Astrocyte of the spinal cord (primary cell): ENCODE measurements around the gene HIVEP3.

Experiments
- DNase-seq: peaks from one replicate; pipeline ENCODE4 v3.0.0; 2011; ENCODE audit warnings: low read depth, low spot score
- H3K4me3 ChIP-seq: 2 replicates; pipeline ENCODE4 v1.5.1; 2011; ENCODE audit warnings: low read depth, mild to moderate bottlenecking, low read length, moderate library complexity
- in situ Hi-C: cut with HindIII; loops from 2 replicates; pipeline ENCODE4 v1.10.0; 2017; ENCODE audit warnings: low sequenced_read_pairs
- TF ChIP-seq, protein P1 (sequence below): IDR thresholded peaks from 2 replicates; pipeline ENCODE4 v1.5.1; 2012; ENCODE audit warnings: low read depth, mild to moderate bottlenecking, low read length, inconsistent platforms

Gene HIVEP3

DNA sequence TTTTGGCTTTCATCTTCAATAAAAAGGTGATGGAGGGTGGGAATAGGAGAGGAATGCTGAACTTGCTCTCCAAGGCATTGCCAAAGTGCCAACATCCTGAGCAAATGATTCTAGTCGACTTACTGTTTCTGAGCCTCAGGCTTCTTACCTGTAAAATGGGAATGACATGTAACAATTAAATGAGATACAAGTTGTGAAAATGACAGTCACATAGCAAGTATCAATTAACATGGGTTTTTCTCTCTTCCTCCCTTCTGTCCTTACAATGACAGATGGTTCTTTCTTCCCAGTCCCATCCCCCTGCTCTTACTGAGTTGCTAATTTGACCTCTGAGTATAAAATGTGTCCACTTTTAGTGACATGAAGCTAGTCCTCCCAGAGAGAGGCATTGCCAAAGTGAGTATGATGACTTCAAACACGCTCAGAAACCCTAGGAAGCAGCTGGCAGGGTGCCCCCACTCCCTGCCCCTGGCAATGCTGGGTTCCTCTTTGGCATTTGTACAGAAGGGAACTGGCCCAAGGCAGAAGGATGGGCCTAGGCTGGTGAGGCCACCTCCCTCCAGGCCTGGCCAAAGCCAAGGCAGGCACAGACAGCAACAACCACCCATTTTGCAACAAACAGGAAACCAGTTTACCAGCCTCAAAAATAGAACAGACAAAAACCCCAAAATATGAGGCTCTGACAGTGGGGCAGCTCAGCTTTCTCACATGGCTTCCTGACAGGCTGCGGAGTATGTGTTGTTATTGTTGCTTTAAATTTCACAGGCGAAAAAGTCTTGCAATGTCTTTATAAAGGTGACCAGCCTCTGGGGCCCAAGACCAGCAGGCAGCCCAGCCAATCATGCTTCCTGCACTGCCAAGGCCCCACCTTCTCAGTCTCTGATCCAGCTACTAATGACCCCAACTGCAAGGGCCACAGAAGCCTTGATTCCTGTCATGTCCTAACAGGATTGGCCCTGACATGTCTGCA, 115.9 kb downstream of the HIVEP3 start:
- no peak overlapping the region for H3K4me3 ChIP-seq
- DNase-seq: no peak
- TF ChIP-seq, protein P1, sequence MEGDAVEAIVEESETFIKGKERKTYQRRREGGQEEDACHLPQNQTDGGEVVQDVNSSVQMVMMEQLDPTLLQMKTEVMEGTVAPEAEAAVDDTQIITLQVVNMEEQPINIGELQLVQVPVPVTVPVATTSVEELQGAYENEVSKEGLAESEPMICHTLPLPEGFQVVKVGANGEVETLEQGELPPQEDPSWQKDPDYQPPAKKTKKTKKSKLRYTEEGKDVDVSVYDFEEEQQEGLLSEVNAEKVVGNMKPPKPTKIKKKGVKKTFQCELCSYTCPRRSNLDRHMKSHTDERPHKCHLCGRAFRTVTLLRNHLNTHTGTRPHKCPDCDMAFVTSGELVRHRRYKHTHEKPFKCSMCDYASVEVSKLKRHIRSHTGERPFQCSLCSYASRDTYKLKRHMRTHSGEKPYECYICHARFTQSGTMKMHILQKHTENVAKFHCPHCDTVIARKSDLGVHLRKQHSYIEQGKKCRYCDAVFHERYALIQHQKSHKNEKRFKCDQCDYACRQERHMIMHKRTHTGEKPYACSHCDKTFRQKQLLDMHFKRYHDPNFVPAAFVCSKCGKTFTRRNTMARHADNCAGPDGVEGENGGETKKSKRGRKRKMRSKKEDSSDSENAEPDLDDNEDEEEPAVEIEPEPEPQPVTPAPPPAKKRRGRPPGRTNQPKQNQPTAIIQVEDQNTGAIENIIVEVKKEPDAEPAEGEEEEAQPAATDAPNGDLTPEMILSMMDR: no peak
- in situ Hi-C loops: no loop called here

DNA sequence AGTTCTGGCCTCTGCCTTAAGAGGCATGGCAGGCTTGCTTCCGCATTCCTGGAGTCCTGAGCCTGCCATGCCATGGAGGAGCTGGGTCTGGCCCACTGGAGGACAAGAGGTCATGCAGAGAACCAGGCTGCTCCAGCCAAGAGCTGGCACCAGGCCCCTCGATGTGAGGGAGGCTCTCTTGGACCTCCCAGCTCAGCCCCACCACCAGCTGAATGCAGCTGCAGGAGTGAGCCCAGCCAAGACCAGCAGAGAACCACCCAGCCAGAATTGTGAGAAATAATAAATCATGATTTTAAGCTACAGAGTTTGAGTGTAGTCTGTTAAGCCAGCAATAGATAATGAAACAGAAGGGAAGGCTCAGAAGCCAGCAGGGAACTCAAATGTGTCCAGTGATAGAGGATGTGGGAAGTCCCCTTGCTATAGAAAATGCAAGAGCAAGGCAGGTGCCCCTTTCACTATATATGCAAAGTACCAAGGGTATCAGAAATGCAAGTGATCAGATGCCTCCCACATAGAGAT, 118.4 kb downstream of the HIVEP3 start:
- in situ Hi-C loops: no loop called here
- DNase-seq: no peak
- TF ChIP-seq, protein P1: no peak
- no peak overlapping the region for H3K4me3 ChIP-seq

DNA sequence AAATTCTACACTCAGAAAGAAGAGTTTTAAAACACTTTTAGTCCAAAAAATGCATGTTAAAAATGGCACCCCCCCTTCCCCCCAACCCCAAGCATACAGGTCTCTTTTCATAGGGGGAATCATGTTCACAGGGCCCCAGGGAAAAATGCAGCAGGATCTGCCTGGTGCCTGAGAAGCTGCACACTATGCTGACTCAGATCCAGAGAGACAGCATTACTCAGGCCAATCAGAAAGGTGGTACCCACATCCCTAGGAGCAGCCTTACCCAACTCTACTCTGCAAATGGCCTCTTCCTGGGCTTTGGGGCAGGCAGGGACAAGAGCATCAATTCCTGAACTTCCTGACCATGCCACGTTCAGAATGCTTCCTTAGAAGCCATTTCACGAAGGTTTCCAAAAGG, 119.0 kb downstream of the HIVEP3 start:
- no peak for DNase-seq
- in situ Hi-C loops: no loop called here

DNA sequence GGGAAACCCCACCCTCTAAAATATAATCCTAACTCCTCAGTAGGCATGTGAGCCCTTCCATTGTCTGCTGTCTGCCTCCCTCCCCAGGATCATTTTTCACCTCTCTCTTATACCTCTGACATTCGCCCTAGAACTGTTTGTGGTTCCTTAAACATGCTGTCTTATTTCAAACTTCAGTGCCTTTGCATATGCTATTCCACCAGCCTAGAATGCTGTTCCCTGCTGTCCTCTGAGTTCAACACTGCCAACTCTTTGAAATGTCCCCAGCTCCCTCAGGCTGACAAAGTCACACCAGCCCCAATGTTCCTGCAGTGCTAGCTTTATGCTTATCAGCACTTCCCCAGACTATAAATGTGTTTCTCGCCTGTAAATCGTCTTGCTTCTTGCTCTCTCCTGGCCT, 119.5 kb downstream of the HIVEP3 start:
- no peak for DNase-seq
- no peak overlapping the region for H3K4me3 ChIP-seq
- in situ Hi-C loops: no loop called here
- TF ChIP-seq, protein P1: no peak

More for the DNA sequence above, 119.0 kb downstream of the HIVEP3 start:
- no peak overlapping the region for H3K4me3 ChIP-seq
- TF ChIP-seq, protein P1: no peak

DNA sequence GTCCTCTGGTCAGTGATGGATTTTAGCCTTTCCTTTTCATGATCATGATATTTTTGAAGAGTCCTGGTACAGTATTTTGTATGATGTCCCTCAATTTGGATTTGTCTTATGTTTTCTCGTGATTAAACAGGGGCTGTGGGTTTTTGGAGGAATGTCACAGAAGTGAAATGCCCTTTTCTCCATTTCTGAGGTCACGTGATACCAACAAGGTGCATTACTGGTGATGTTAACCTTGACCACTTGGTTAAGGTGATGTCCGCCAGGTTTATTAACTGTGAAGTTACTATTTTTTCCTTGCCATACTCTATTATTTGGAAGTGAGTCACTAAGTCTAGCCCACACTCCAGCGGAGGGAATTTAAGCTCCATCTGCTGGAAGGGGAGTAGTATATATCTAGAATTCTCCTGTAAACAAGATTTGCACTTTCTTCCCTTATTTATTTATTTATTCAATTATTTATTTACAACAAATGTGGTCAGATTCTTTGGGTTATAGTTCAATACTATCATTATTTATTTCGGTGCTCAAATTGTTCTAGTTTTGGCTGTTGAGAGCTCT, 123.4 kb downstream of the HIVEP3 start:
- H3K4me3 ChIP-seq: no peak overlapping the region
- TF ChIP-seq, protein P1: peak; percentile 64
- DNase-seq: peak; percentile 68
- in situ Hi-C loops: no loop called here

DNA sequence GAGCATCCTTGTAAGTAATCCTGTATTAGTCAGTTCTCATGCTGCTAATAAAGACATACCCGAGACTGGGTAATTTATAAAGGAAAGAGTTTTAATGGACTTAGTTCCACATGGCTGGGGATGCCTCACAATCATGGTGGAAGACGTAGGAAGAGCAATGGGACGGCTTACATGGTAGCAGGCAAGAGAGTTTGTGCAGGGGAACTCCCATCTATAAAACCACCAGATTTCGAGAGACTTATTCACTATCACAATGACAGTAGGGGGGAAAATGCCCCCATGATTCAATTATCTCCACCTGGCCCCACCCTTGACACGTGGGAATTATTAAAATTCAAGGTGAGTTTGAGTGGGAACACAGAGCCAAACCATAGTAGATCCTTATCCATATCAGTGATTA, 124.7 kb downstream of the HIVEP3 start:
- in situ Hi-C loops: no loop called here
- TF ChIP-seq, protein P1: no peak
- DNase-seq: no peak
- no peak overlapping the region for H3K4me3 ChIP-seq
